Parathyroid adenoma (tissue), 2 donors: ENCODE measurements around the gene CCL27.

Experiments used
- H2AFZ ChIP-seq: fragments of 300-600 bp; sonication (generic); one replicate; pipeline ENCODE4 v1.7.0; 2017; ENCODE audit warnings: antibody characterized with exemption, mild to moderate bottlenecking
- H3K27ac ChIP-seq: fragments of 300-600 bp; sonication (generic); one replicate; pipeline ENCODE4 v1.7.0; 2017
- H3K27me3 ChIP-seq: fragments of 300-600 bp; sonication (generic); one replicate; pipeline ENCODE4 v1.7.0; 2017; ENCODE audit warnings: low read length; ENCODE audit not compliant: control insufficient read depth, insufficient read depth
- H3K36me3 ChIP-seq: fragments of 300-600 bp; sonication (generic); one replicate; pipeline ENCODE4 v1.7.0; 2017; ENCODE audit warnings: low read length; ENCODE audit not compliant: control insufficient read depth, insufficient read depth
- H3K4me1 ChIP-seq: fragments of 300-600 bp; sonication (generic); one replicate; pipeline ENCODE4 v1.7.0; 2017; ENCODE audit warnings: control low read depth
- H3K4me2 ChIP-seq: fragments of 300-600 bp; sonication (generic); one replicate; pipeline ENCODE4 v1.7.0; 2017; ENCODE audit warnings: low read length
- H3K4me3 ChIP-seq: fragments of 300-600 bp; sonication (generic); one replicate; pipeline ENCODE4 v1.7.0; 2017; ENCODE audit warnings: low read depth, low read length
- H3K79me2 ChIP-seq: fragments of 300-600 bp; sonication (generic); one replicate; pipeline ENCODE4 v1.7.0; 2017; ENCODE audit warnings: control low read depth
- H3K9ac ChIP-seq: fragments of 300-600 bp; sonication (generic); one replicate; pipeline ENCODE4 v1.7.0; 2017; ENCODE audit warnings: mild to moderate bottlenecking
- H3K9me3 ChIP-seq: fragments of 300-600 bp; sonication (generic); one replicate; pipeline ENCODE4 v1.7.0; 2017; ENCODE audit warnings: low read length; ENCODE audit not compliant: control insufficient read depth
- CTCF ChIP-seq: fragments of 300-600 bp; sonication (generic); IDR thresholded peaks from one replicate; pipeline ENCODE4 v1.7.0; 2017; ENCODE audit warnings: antibody characterized with exemption, mild to moderate bottlenecking
- donor health status: primary hyperparathyroidism.

The CCL27 gene

GRCh38 chr9:34665067-34665380, 2.6 kb upstream of the CCL27 start:
- Histone ChIP-seq H3K27ac (peak overlapping the region; percentile 75), H3K4me1 (no peaks in the 10 kb centered on the region), H3K36me3 (no peaks in the 10 kb centered on the region), H3K4me3 (peak overlapping the region; percentile 25), H2AFZ (peak overlapping the region; percentile 65), H3K79me2 (no peaks in the 10 kb centered on the region), H3K27me3 (no peaks in the 10 kb centered on the region), H3K9me3 (no peaks in the 10 kb centered on the region), H3K9ac (no peak overlapping the region), H3K4me2 (peak overlapping the region; percentile 43)
- no peak for TF ChIP-seq CTCF

GRCh38 chr9:34664281-34665066, 2.0 kb upstream of the CCL27 start:
- Histone ChIP-seq H3K9ac (no peak overlapping the region), H3K9me3 (no peaks in the 10 kb centered on the region), H3K4me1 (no peaks in the 10 kb centered on the region), H3K27ac (peak overlapping the region; percentile 75), H3K27me3 (no peaks in the 10 kb centered on the region), H3K79me2 (no peaks in the 10 kb centered on the region), H3K4me2 (peak overlapping the region; percentile 43), H3K36me3 (no peaks in the 10 kb centered on the region), H2AFZ (peak overlapping the region; percentile 65), H3K4me3 (peak overlapping the region; percentile 25)
- TF ChIP-seq CTCF = peak; percentile 78

- TF ChIP-seq CTCF = no peak
- H3K27ac ChIP-seq = no peak overlapping the region
- H3K9ac ChIP-seq = no peak overlapping the region
- no peaks in the 10 kb centered on the region for H3K79me2 ChIP-seq
- no peaks in the 10 kb centered on the region for H3K36me3 ChIP-seq
- no peak overlapping the region for H2AFZ ChIP-seq
- H3K27me3 ChIP-seq = no peaks in the 10 kb centered on the region
- no peaks in the 10 kb centered on the region for H3K9me3 ChIP-seq
- no peak overlapping the region for H3K4me2 ChIP-seq
- H3K4me1 ChIP-seq = no peaks in the 10 kb centered on the region
- H3K4me3 ChIP-seq = no peak overlapping the region
These were observed 797 bp upstream of the CCL27 start for GRCh38 chr9:34663303-34663605.

GRCh38 chr9:34659592-34660253, 2.7 kb downstream of the CCL27 start:
- Histone ChIP-seq H3K27ac (no peak overlapping the region), H3K36me3 (no peaks in the 10 kb centered on the region), H3K27me3 (no peaks in the 10 kb centered on the region), H2AFZ (no peak overlapping the region), H3K79me2 (no peaks in the 10 kb centered on the region), H3K4me2 (no peak overlapping the region), H3K4me1 (peaks cover under 1% of the 10 kb centered on the region), H3K4me3 (no peak overlapping the region), H3K9ac (no peak overlapping the region), H3K9me3 (no peaks in the 10 kb centered on the region)
- TF ChIP-seq CTCF = no peak

- Histone ChIP-seq H3K4me1 (peaks cover 5% of the 10 kb centered on the region), H3K27ac (no peak overlapping the region), H3K4me3 (no peak overlapping the region), H3K36me3 (no peaks in the 10 kb centered on the region), H3K27me3 (no peaks in the 10 kb centered on the region), H3K9me3 (no peaks in the 10 kb centered on the region), H3K4me2 (no peak overlapping the region), H3K79me2 (no peaks in the 10 kb centered on the region), H3K9ac (no peak overlapping the region), H2AFZ (no peak overlapping the region)
- TF ChIP-seq CTCF = no peak
These were observed 4.0 kb downstream of the CCL27 start for GRCh38 chr9:34658461-34658860.
